GM12873 (cell line): ENCODE data around the gene MACROD2.

ENCODE experiments used
- TF ChIP-seq, protein P1 (sequence below): IDR thresholded peaks from 2 replicates; pipeline ENCODE4 v1.5.1; 2012; ENCODE audit warnings: low read depth, mild to moderate bottlenecking, moderate library complexity, low read length, control low read depth; ENCODE audit not compliant: insufficient read depth; ENCODE audit errors: missing control alignments

Gene MACROD2

DNA sequence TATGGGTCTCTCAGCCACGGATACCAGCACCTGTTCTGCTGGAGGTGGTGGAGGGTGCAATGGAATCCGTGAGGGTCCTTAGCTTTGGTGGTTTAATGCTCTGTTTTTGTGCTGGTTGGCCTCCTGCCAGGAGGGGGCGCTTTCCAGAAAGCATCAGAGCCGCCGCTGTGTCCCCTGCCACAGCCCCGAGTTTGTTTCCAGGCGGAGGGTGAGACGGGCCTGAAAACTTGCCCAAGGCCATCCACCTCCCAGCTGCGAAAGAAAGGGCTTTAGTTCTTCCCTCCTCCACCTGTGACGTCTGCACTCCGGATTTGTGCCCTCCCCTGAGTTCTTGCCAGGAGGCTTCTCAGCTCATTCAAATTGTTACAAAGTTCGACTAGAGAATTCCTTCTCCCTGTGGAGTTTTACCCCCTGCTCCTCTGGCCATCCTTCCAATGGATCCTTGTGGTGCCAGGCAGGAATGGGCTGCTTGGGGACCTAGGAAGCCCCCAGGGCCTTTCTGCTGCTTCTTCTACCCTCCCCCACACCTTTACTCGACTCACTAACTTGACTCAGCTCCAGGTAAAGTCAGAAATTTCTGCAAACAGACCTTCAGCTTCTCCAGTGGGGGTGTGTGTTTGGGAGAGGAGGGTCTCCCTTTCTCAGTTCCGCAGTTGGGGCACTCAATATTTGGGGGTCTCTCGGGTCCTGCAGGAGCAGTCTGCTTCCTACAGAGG is 1704.3 kb downstream of the MACROD2 start:
- TF ChIP-seq, protein P1, sequence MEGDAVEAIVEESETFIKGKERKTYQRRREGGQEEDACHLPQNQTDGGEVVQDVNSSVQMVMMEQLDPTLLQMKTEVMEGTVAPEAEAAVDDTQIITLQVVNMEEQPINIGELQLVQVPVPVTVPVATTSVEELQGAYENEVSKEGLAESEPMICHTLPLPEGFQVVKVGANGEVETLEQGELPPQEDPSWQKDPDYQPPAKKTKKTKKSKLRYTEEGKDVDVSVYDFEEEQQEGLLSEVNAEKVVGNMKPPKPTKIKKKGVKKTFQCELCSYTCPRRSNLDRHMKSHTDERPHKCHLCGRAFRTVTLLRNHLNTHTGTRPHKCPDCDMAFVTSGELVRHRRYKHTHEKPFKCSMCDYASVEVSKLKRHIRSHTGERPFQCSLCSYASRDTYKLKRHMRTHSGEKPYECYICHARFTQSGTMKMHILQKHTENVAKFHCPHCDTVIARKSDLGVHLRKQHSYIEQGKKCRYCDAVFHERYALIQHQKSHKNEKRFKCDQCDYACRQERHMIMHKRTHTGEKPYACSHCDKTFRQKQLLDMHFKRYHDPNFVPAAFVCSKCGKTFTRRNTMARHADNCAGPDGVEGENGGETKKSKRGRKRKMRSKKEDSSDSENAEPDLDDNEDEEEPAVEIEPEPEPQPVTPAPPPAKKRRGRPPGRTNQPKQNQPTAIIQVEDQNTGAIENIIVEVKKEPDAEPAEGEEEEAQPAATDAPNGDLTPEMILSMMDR = peak; percentile 21

DNA sequence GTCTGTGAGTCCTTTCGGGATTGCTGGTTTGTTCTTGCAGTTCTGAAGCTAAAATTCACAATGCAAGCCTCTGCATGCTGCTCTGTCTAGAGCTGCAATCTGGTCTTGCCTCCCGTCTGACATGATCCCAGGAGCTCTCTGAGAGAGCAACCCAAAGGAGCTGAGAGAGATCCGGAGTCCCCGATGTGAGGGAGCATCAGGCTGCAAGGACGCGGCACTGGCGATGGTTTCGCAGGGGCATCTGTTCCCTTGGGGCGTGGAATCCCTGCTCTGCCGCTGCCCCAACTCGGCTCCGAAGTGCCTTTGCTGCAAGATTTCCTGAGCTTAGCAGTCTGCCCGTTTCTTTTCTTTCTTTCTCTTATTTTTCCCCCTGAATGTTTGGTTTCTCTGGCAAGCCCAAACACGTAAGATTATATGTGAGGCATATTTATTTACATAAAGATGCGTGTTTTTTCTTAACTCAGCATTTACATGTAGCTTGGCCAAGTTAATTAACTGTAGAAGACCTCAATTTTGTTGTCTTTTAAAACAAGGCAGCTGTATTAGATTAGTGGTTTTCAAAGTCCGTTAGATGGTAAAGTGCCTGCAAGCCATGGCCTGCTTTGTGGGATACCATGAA is 1704.9 kb downstream of the MACROD2 start:
- TF ChIP-seq, protein P1 = no peak

DNA sequence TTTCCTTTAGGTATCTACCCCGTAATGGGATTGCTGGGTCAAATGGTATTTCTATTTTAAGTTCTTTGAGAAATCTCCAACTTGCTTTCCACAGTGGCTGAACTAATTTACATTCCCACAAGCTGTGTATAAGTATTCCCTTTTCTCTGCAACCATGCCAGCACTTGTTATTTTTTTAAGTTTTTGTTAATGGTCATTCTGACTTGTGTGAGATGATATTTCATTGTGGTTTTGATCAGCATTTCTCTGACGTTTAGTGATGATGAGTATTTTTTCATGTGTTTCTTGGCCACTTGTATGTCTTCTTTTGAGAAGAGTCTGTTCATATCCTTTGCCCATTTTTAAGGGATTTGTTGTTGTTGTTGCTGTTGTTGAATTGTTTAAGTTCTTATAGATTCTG is 1706.8 kb downstream of the MACROD2 start:
- TF ChIP-seq, protein P1 = no peak

DNA sequence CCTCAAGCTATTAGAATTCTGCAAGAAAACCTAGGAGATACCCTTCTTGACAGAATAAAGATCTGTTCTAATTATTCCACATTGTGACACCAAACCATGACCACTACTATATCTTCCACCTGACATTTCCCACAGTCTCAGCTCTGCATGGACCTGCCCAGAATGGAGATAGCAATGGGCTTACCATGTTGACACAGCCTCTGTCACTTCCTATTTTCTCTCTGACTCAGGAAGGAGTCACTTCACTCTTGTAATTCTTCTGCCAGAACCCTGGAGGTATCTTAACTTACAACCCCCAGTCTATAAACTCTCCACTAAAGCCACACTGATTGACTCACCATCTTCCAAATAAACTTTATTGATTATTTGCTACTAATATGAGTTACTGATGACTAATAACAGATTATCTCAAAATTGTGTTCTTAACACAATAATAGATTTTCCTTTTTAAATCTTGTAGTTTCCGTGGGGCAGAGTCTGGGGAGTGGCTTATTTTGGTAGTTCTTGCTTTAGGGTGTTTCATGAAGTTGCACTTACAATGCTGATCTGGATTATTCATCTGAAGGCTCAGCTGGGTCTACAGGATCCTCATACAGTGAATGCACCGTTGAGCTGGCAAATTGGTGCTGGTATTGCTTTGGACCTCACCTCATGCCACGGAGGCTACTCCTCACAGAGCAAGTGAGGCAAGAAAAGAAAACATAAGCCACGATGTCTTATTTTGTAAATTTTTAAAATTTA is 1708.0 kb downstream of the MACROD2 start:
- TF ChIP-seq, protein P1 = no peak

DNA sequence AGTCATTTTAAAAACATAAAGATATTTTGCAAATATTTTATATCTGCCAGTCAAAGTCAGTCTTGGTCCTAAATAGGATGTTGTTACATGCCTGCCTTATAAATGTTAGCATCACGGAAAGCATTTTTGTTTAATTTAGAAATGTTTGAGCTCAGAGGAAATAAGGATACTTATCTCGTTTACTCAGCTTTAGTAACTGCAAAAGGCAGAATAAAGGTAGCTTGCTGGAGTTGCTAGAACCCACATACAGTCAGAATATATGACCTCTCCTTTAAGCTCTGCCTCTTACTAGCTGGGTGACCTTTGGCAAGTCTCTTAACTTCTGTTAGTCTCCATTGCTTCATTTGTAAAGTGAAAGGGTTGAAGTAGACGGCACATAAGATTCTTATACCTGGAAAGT is 1710.7 kb downstream of the MACROD2 start:
- TF ChIP-seq, protein P1 = no peak

DNA sequence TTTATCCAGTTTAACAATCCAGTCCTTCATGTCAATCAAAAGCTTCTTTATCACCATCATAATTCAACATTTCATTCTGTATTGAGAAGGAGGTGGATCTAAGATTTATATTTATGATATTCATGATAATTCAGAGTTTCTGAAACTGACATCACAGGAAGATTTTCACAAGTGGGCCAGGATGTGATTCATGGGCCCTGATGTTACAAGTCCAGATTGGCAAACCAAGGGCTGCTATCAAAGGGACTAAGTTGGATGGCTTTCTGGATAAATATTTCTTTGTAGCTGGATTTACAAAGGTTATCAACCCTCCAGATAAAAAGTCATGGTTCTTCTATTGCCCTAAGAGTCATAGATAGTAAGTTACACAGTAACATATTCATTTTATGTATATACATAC is 1711.4 kb downstream of the MACROD2 start:
- TF ChIP-seq, protein P1 = no peak

DNA sequence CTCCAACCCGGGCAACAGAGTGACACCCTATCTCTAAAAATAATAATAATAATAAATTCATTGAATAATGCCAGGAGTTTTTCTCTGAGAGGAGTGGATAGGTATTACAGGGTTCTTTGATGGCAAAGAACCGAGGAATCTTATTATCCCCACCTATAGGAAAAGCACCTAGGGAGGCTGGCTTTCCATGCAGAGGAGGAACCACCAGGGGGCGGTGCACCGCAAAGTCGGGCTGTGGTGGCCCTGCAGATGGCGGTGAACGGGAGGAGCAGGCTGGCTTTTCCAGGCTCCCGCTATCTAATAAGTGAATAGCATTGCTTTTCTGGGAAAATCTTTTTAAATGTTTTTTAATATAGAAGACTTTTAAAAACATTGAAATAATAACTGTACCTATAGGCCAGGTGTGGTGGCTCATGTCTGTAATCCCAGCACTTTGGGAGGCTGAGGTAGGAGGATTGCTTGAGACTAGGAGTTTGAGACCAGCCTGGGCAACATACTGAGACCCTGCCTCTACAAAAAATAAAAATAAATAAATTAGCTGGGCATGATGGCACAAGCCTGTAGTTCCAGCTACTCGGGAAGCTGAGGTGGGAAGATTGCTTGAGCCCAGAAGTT is 1713.8 kb downstream of the MACROD2 start:
- TF ChIP-seq, protein P1 = peak; percentile 82
